Ascending aorta (tissue), 2 donors: ENCODE results near the gene CFAP97D1. TPM values are rescaled to one million over a fixed set of nuclear protein-coding genes. Genes with fewer than 3 reads are reported as not detected.

ENCODE experiments used
- DNase-seq, 2 donors: peaks; one replicate each; pipeline ENCODE4 v3.0.0-alpha.2; 2019; ENCODE audit warnings: low spot score in 2 of 2
- H3K27ac ChIP-seq, 2 donors: fragments of 200-600 bp; sonication (generic); one replicate each; pipeline ENCODE4 v1.5.1; 2016 to 2017; ENCODE audit warnings: mild to moderate bottlenecking in 1 of 2
- H3K27me3 ChIP-seq: fragments of 200-600 bp; sonication (generic); one replicate; pipeline ENCODE4 v1.5.1; 2017
- H3K36me3 ChIP-seq, 2 donors: fragments of 200-600 bp; sonication (generic); one replicate each; pipeline ENCODE4 v1.5.1; 2016
- H3K4me1 ChIP-seq, 2 donors: fragments of 200-600 bp; sonication (generic); one replicate each; pipeline ENCODE4 v1.5.1; 2016 to 2017; ENCODE audit warnings: mild to moderate bottlenecking in 1 of 2
- H3K4me3 ChIP-seq, 2 donors: fragments of 200-600 bp; sonication (generic); one replicate each; pipeline ENCODE4 v1.5.1; 2016 to 2017; ENCODE audit warnings: mild to moderate bottlenecking in 1 of 2
- H3K9me3 ChIP-seq, 2 donors: fragments of 200-600 bp; sonication (generic); one replicate each; pipeline ENCODE4 v1.5.1; 2016
- CTCF ChIP-seq, 3 experiments: fragments of 200-600 bp in 2 of 3; fragments of 450-650 bp in 1 of 3; sonication (generic) in 2 of 3; IDR thresholded peaks; one replicate each; pipeline ENCODE4 v1.5.1; 2016 to 2019; ENCODE audit warnings: antibody characterized with exemption in 3 of 3, mild to moderate bottlenecking in 1 of 3, moderate library complexity in 1 of 3
- intact Hi-C: fragments of 100-400 bp; cut with DNase I; formaldehyde crosslinking; loops from one replicate; pipeline ENCODE4 v1.15.1; 2023
- total RNA-seq: library from RNA; depleted of rRNA; stranded (reverse); fragments of >200 nt; gene quantifications from one replicate; pipeline ENCODE4 v1.1.0, GENCODE V29; 2016

Gene CFAP97D1
- total RNA-seq, 1 donor from 2014 or later, result not detected

GRCh38 chr17:43814714-43815113, 34.5 kb downstream of the CFAP97D1 start:
- H3K27ac ChIP-seq, result no peak overlapping the region
- no peak for TF ChIP-seq CTCF (IDR thresholded peaks at IDR 0.05)
- no peak overlapping the region for H3K4me3 ChIP-seq
- no peaks in the 10 kb centered on the region for H3K27me3 ChIP-seq
- peaks cover 23 to 60% of the 10 kb centered on the region in 2 donors for H3K36me3 ChIP-seq
- no peak for DNase-seq
- intact Hi-C loops, result no loop called here
- no peaks in the 10 kb centered on the region for H3K9me3 ChIP-seq
- H3K4me1 ChIP-seq, result no peaks in the 10 kb centered on the region

- no peak overlapping the region for H3K27ac ChIP-seq
- peaks cover 26 to 65% of the 10 kb centered on the region in 2 donors for H3K36me3 ChIP-seq
- H3K4me1 ChIP-seq, result no peaks in the 10 kb centered on the region
- H3K27me3 ChIP-seq, result no peaks in the 10 kb centered on the region
- no peak for TF ChIP-seq CTCF (IDR thresholded peaks at IDR 0.05)
- no peak for DNase-seq
- intact Hi-C loops, result no loop called here
- H3K4me3 ChIP-seq, result no peak overlapping the region
- H3K9me3 ChIP-seq, result no peaks in the 10 kb centered on the region
These were observed 36.4 kb downstream of the CFAP97D1 start for GRCh38 chr17:43816336-43817320.

GRCh38 chr17:43817826-43818225, 37.6 kb downstream of the CFAP97D1 start:
- H3K27me3 ChIP-seq, result no peaks in the 10 kb centered on the region
- H3K27ac ChIP-seq, result no peak overlapping the region
- DNase-seq, result no peak
- H3K9me3 ChIP-seq, result no peaks in the 10 kb centered on the region
- H3K36me3 ChIP-seq, result peaks cover 26 to 59% of the 10 kb centered on the region in 2 donors
- no peak overlapping the region for H3K4me3 ChIP-seq
- TF ChIP-seq CTCF (IDR thresholded peaks at IDR 0.05), result no peak
- H3K4me1 ChIP-seq, result no peaks in the 10 kb centered on the region
- intact Hi-C loops, result no loop called here

- Histone ChIP-seq H3K27ac (no peak overlapping the region), H3K4me1 (no peaks in the 10 kb centered on the region), H3K4me3 (no peak overlapping the region), H3K27me3 (no peaks in the 10 kb centered on the region), H3K9me3 (no peaks in the 10 kb centered on the region), H3K36me3 (peaks cover 19 to 48% of the 10 kb centered on the region in 2 donors)
- DNase-seq, result no peak
- intact Hi-C loops, result no loop called here
- TF ChIP-seq CTCF (IDR thresholded peaks at IDR 0.05), result no peak
These were observed 38.7 kb downstream of the CFAP97D1 start for GRCh38 chr17:43818966-43819365.

GRCh38 chr17:43820759-43821158, 40.5 kb downstream of the CFAP97D1 start:
- Histone ChIP-seq H3K27ac (no peak overlapping the region), H3K4me1 (no peaks in the 10 kb centered on the region), H3K27me3 (no peaks in the 10 kb centered on the region), H3K9me3 (no peaks in the 10 kb centered on the region), H3K36me3 (peaks cover 15 to 50% of the 10 kb centered on the region in 2 donors), H3K4me3 (no peak overlapping the region)
- TF ChIP-seq CTCF (IDR thresholded peaks at IDR 0.05), result no peak
- intact Hi-C loops, result no loop called here
- DNase-seq, result no peak
